Liver (tissue), 9 donors: ENCODE data around the gene FSIP1. TPM values are rescaled to one million over a fixed set of nuclear protein-coding genes. Genes with fewer than 3 reads are reported as not detected.

Experiments used
- DNase-seq: peaks from one replicate; pipeline ENCODE4 v3.0.0-alpha.2; 2017; ENCODE audit warnings: low spot score
- H3K27ac ChIP-seq, 2 donors: one replicate each; pipeline ENCODE4 v1.7.0; 2013; ENCODE audit warnings: inconsistent platforms in 2 of 2, low read length in 2 of 2, control low read depth in 1 of 2, low read depth in 1 of 2, mild to moderate bottlenecking in 1 of 2
- H3K27me3 ChIP-seq, 4 donors: one replicate each; pipeline versions ENCODE4 v1.6.1 to v1.7.0; 2013; ENCODE audit warnings: low read length in 3 of 4, inconsistent platforms in 1 of 4, mild to moderate bottlenecking in 1 of 4, moderate library complexity in 1 of 4; ENCODE audit not compliant: control insufficient read depth in 4 of 4, insufficient read depth in 4 of 4
- H3K36me3 ChIP-seq, 4 donors: one replicate each; pipeline versions ENCODE4 v1.6.1 to v1.7.0; 2013; ENCODE audit warnings: low read length in 3 of 4, mild to moderate bottlenecking in 3 of 4, low read depth in 1 of 4, moderate library complexity in 1 of 4; ENCODE audit not compliant: control insufficient read depth in 4 of 4, insufficient read depth in 3 of 4
- H3K4me1 ChIP-seq, 4 donors: one replicate each; pipeline versions ENCODE4 v1.6.1 to v1.7.0; 2013; ENCODE audit warnings: low read length in 3 of 4, mild to moderate bottlenecking in 3 of 4, moderate library complexity in 1 of 4; ENCODE audit not compliant: control insufficient read depth in 4 of 4, insufficient read depth in 4 of 4
- H3K4me3 ChIP-seq, 3 donors: one replicate each; pipeline versions ENCODE4 v1.6.1 to v1.7.0; 2013; ENCODE audit warnings: low read length in 3 of 3, control low read depth in 1 of 3, low read depth in 1 of 3, mild to moderate bottlenecking in 1 of 3
- H3K9ac ChIP-seq, 2 donors: one replicate each; pipeline ENCODE4 v1.7.0; 2013; ENCODE audit warnings: low read length in 2 of 2, mild to moderate bottlenecking in 2 of 2, moderate library complexity in 2 of 2, control low read depth in 1 of 2, low read depth in 1 of 2
- H3K9me3 ChIP-seq, 4 donors: one replicate each; pipeline versions ENCODE4 v1.6.1 to v1.7.0; 2013; ENCODE audit warnings: low read length in 3 of 4; ENCODE audit not compliant: control insufficient read depth in 4 of 4
- ATF3 ChIP-seq: IDR thresholded peaks from 2 replicates; pipeline ENCODE4 v1.6.1; 2016; ENCODE audit warnings: antibody characterized with exemption
- CTCF ChIP-seq: fragments of 150-350 bp; IDR thresholded peaks from 2 replicates; pipeline ENCODE4 v1.5.1; 2017; ENCODE audit warnings: improper control_type of control experiment, low read depth, low read length; ENCODE audit not compliant: missing input control
- EGR1 ChIP-seq, 2 donors: IDR thresholded peaks; 2 replicates each; pipeline ENCODE4 v1.6.1; 2016 to 2018; ENCODE audit warnings: antibody characterized with exemption in 2 of 2, low read depth in 2 of 2
- FOXA1 ChIP-seq: IDR thresholded peaks from 2 replicates; pipeline ENCODE4 v1.6.1; 2016; ENCODE audit warnings: antibody characterized with exemption
- FOXA2 ChIP-seq: IDR thresholded peaks from 2 replicates; pipeline ENCODE4 v1.6.1; 2016; ENCODE audit warnings: antibody characterized with exemption
- GABPA ChIP-seq, 2 donors: IDR thresholded peaks in 1 of 2; conservative IDR thresholded peaks in 1 of 2; 2 replicates each; pipeline ENCODE4 v1.6.1; 2016; ENCODE audit warnings: antibody characterized with exemption in 2 of 2, mild to moderate bottlenecking in 1 of 2, moderate library complexity in 1 of 2
- HNF4A ChIP-seq, 2 donors: conservative IDR thresholded peaks; 2 replicates each; pipeline ENCODE4 v1.6.1; 2016; ENCODE audit warnings: antibody characterized with exemption in 2 of 2, mild to moderate bottlenecking in 2 of 2
- HNF4G ChIP-seq: IDR thresholded peaks from 2 replicates; pipeline ENCODE4 v1.6.1; 2016; ENCODE audit warnings: antibody characterized with exemption
- JUND ChIP-seq, 2 donors: IDR thresholded peaks; 2 replicates each; pipeline ENCODE4 v1.6.1; 2016; ENCODE audit warnings: antibody characterized with exemption in 2 of 2
- MAX ChIP-seq: IDR thresholded peaks from 2 replicates; pipeline ENCODE4 v1.6.1; 2016; ENCODE audit warnings: antibody characterized with exemption
- NR2F2 ChIP-seq: IDR thresholded peaks from 2 replicates; pipeline ENCODE4 v1.6.1; 2016; ENCODE audit warnings: antibody characterized with exemption
- RAD21 ChIP-seq, 2 donors: IDR thresholded peaks; 2 replicates each; pipeline ENCODE4 v1.6.1; 2016; ENCODE audit warnings: antibody characterized with exemption in 2 of 2, mild to moderate bottlenecking in 2 of 2
- REST ChIP-seq: IDR thresholded peaks from 2 replicates; pipeline ENCODE4 v1.6.1; 2016; ENCODE audit warnings: antibody characterized with exemption, mild to moderate bottlenecking
- RXRA ChIP-seq, 2 donors: IDR thresholded peaks; 2 replicates each; pipeline ENCODE4 v1.6.1; 2017 to 2018; ENCODE audit warnings: antibody characterized with exemption in 2 of 2, mild to moderate bottlenecking in 1 of 2
- SP1 ChIP-seq: IDR thresholded peaks from 2 replicates; pipeline ENCODE4 v1.6.1; 2018; ENCODE audit warnings: antibody characterized with exemption, mild to moderate bottlenecking
- TAF1 ChIP-seq: conservative IDR thresholded peaks from 2 replicates; pipeline ENCODE4 v1.6.1; 2016; ENCODE audit warnings: antibody characterized with exemption, mild to moderate bottlenecking
- YY1 ChIP-seq: IDR thresholded peaks from 2 replicates; pipeline ENCODE4 v1.6.1; 2016; ENCODE audit warnings: antibody characterized with exemption, mild to moderate bottlenecking
- ZBTB33 ChIP-seq: IDR thresholded peaks from 2 replicates; pipeline ENCODE4 v1.6.1; 2016; ENCODE audit warnings: antibody characterized with exemption
- WGBS: extraction: QIAGEN DNeasy Blood & Tissue Kit; methylation state at CpG from one replicate; pipeline ENCODE4 v1.1.7; 2013; 5-methylcytosine and 5-hydroxymethylcytosine counted together
- polyA plus RNA-seq, 2 donors: library from polyadenylated mRNA; stranded (reverse) in 1 of 2; unstranded in 1 of 2; fragments of 200-250 nt in 1 of 2; fragments of >200 nt in 1 of 2; fragmentation: Nextera tagmentation in 1 of 2; extraction: Ambion mirVana in 1 of 2; gene quantifications; one replicate each; pipeline versions ENCODE4 v1.2.1 to v1.2.3, GENCODE V29; 2013 to 2015
- total RNA-seq, 2 donors: library from RNA; depleted of rRNA; stranded (reverse); fragments of >200 nt; gene quantifications; one replicate each; pipeline ENCODE4 v1.2.3, GENCODE V29; 2014
- donor health status: healthy.
- donor health status: healthy.
- donor health status: healthy.
- donor health status: healthy.
- donor health status: healthy.

FSIP1 gene
- total and polyA plus RNA-seq, 4 donors, result 0.05 to 0.29 (median 0.13) TPM

GRCh38 chr15:39743611-39744010, 39.0 kb downstream of the FSIP1 start:
- no peak overlapping the region for H3K4me3 ChIP-seq
- 71% methylated on average over 2 of the region's 2 CpGs for WGBS
- no peak for TF ChIP-seq TAF1
- no peak for TF ChIP-seq RAD21 (IDR thresholded peaks at IDR 0.05)
- TF ChIP-seq GABPA (IDR thresholded peaks at IDR 0.05 in 1 of 2, conservative IDR thresholded peaks at IDR 0.05 in 1 of 2), result no peak
- TF ChIP-seq ATF3, result no peak
- TF ChIP-seq FOXA1, result no peak
- no peak for TF ChIP-seq MAX
- no peak for TF ChIP-seq JUND (IDR thresholded peaks at IDR 0.05)
- TF ChIP-seq REST, result no peak
- TF ChIP-seq HNF4G, result no peak
- TF ChIP-seq HNF4A (conservative IDR thresholded peaks at IDR 0.05), result no peak
- TF ChIP-seq NR2F2, result no peak
- no peak for TF ChIP-seq FOXA2
- TF ChIP-seq YY1, result no peak
- TF ChIP-seq ZBTB33, result no peak
- TF ChIP-seq SP1, result no peak
- no peak for TF ChIP-seq CTCF
- TF ChIP-seq EGR1 (IDR thresholded peaks at IDR 0.05; ENCODE audit: low read depth in 2 of 2), result no peak
- no peak for TF ChIP-seq RXRA (IDR thresholded peaks at IDR 0.05)
- H3K9ac ChIP-seq, result no peak overlapping the region
- peaks cover 0 to 2% (median 0%) of the 10 kb centered on the region in 4 donors for H3K36me3 ChIP-seq
- H3K4me1 ChIP-seq, result peaks cover 0 to 3% (median 0%) of the 10 kb centered on the region in 4 donors
- H3K9me3 ChIP-seq, result no peaks in the 10 kb centered on the region
- no peaks in the 10 kb centered on the region for H3K27me3 ChIP-seq
- no peak for DNase-seq
- H3K27ac ChIP-seq, result no peak overlapping the region

- no peaks in the 10 kb centered on the region for H3K4me1 ChIP-seq
- DNase-seq, result no peak
- no peak overlapping the region for H3K4me3 ChIP-seq
- H3K36me3 ChIP-seq, result peaks cover 0 to 2% (median 0%) of the 10 kb centered on the region in 4 donors
- TF ChIP-seq RXRA (IDR thresholded peaks at IDR 0.05), result no peak
- H3K9ac ChIP-seq, result no peak overlapping the region
- H3K27me3 ChIP-seq, result no peaks in the 10 kb centered on the region
- H3K27ac ChIP-seq, result no peak overlapping the region
- H3K9me3 ChIP-seq, result no peaks in the 10 kb centered on the region
Observed at GRCh38 chr15:39741258-39741657, 41.4 kb downstream of the FSIP1 start.
